SK-N-SH (cell line): ENCODE data around the gene KISS1R.

Source experiments
- CHD2 ChIP-seq: fragments of 150-350 bp; IDR thresholded peaks from 2 replicates; pipeline ENCODE4 v1.6.1; 2018; ENCODE audit warnings: low read length; ENCODE audit not compliant: partially characterized antibody
- FOSL2 ChIP-seq: IDR thresholded peaks from 2 replicates; pipeline ENCODE4 v1.4.0; 2012; ENCODE audit warnings: low read depth, mild to moderate bottlenecking, moderate library complexity, borderline replicate concordance
- POLR2AphosphoS5 ChIP-seq: IDR thresholded peaks from 2 replicates; pipeline ENCODE4 v1.6.1; 2012; ENCODE audit warnings: low read depth, low read length
- TF ChIP-seq, protein P1 (sequence below): IDR thresholded peaks from 2 replicates; pipeline ENCODE4; 2012

DNA sequence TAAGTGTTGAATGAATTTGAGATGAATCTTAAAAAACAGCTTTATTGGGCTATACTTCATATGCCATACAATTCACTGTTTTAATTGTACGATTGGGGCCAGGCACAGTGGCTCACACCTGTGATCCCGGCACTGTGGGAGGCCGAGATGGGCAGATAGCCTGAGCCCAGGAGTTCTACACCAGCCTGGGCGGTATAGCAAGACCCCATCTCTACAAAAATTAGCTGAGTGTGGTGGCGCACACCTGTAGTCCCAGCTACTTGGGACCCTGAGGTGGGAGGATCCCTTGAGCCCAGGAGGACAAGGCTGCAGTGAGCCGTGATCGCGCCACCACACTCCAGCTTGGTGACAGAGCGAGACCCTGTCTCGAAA, 19.0 kb downstream of the KISS1R start:
- TF ChIP-seq CHD2 (no peak), POLR2AphosphoS5 (no peak), FOSL2 (no peak)
- TF ChIP-seq, protein P1, sequence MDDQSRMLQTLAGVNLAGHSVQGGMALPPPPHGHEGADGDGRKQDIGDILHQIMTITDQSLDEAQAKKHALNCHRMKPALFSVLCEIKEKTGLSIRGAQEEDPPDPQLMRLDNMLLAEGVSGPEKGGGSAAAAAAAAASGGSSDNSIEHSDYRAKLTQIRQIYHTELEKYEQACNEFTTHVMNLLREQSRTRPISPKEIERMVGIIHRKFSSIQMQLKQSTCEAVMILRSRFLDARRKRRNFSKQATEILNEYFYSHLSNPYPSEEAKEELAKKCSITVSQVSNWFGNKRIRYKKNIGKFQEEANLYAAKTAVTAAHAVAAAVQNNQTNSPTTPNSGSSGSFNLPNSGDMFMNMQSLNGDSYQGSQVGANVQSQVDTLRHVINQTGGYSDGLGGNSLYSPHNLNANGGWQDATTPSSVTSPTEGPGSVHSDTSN, result no peak
